Liver (tissue), 9 donors: ENCODE measurements around the gene SMAD1. TPM values are rescaled to one million over a fixed set of nuclear protein-coding genes. Genes with fewer than 3 reads are reported as not detected.

ENCODE experiments used
- DNase-seq: peaks from one replicate; pipeline ENCODE4 v3.0.0-alpha.2; 2017; ENCODE audit warnings: low spot score
- H3K27ac ChIP-seq, 2 donors: one replicate each; pipeline ENCODE4 v1.7.0; 2013; ENCODE audit warnings: inconsistent platforms in 2 of 2, low read length in 2 of 2, control low read depth in 1 of 2, low read depth in 1 of 2, mild to moderate bottlenecking in 1 of 2
- H3K27me3 ChIP-seq, 4 donors: one replicate each; pipeline versions ENCODE4 v1.6.1 to v1.7.0; 2013; ENCODE audit warnings: low read length in 3 of 4, inconsistent platforms in 1 of 4, mild to moderate bottlenecking in 1 of 4, moderate library complexity in 1 of 4; ENCODE audit not compliant: control insufficient read depth in 4 of 4, insufficient read depth in 4 of 4
- H3K36me3 ChIP-seq, 4 donors: one replicate each; pipeline versions ENCODE4 v1.6.1 to v1.7.0; 2013; ENCODE audit warnings: low read length in 3 of 4, mild to moderate bottlenecking in 3 of 4, low read depth in 1 of 4, moderate library complexity in 1 of 4; ENCODE audit not compliant: control insufficient read depth in 4 of 4, insufficient read depth in 3 of 4
- H3K4me1 ChIP-seq, 4 donors: one replicate each; pipeline versions ENCODE4 v1.6.1 to v1.7.0; 2013; ENCODE audit warnings: low read length in 3 of 4, mild to moderate bottlenecking in 3 of 4, moderate library complexity in 1 of 4; ENCODE audit not compliant: control insufficient read depth in 4 of 4, insufficient read depth in 4 of 4
- H3K4me3 ChIP-seq, 3 donors: one replicate each; pipeline versions ENCODE4 v1.6.1 to v1.7.0; 2013; ENCODE audit warnings: low read length in 3 of 3, control low read depth in 1 of 3, low read depth in 1 of 3, mild to moderate bottlenecking in 1 of 3
- H3K9ac ChIP-seq, 2 donors: one replicate each; pipeline ENCODE4 v1.7.0; 2013; ENCODE audit warnings: low read length in 2 of 2, mild to moderate bottlenecking in 2 of 2, moderate library complexity in 2 of 2, control low read depth in 1 of 2, low read depth in 1 of 2
- H3K9me3 ChIP-seq, 4 donors: one replicate each; pipeline versions ENCODE4 v1.6.1 to v1.7.0; 2013; ENCODE audit warnings: low read length in 3 of 4; ENCODE audit not compliant: control insufficient read depth in 4 of 4
- EGR1 ChIP-seq, 2 donors: IDR thresholded peaks; 2 replicates each; pipeline ENCODE4 v1.6.1; 2016 to 2018; ENCODE audit warnings: antibody characterized with exemption in 2 of 2, low read depth in 2 of 2
- FOXA1 ChIP-seq: IDR thresholded peaks from 2 replicates; pipeline ENCODE4 v1.6.1; 2016; ENCODE audit warnings: antibody characterized with exemption
- FOXA2 ChIP-seq: IDR thresholded peaks from 2 replicates; pipeline ENCODE4 v1.6.1; 2016; ENCODE audit warnings: antibody characterized with exemption
- HNF4A ChIP-seq, 2 donors: conservative IDR thresholded peaks; 2 replicates each; pipeline ENCODE4 v1.6.1; 2016; ENCODE audit warnings: antibody characterized with exemption in 2 of 2, mild to moderate bottlenecking in 2 of 2
- HNF4G ChIP-seq: IDR thresholded peaks from 2 replicates; pipeline ENCODE4 v1.6.1; 2016; ENCODE audit warnings: antibody characterized with exemption
- JUND ChIP-seq, 2 donors: IDR thresholded peaks; 2 replicates each; pipeline ENCODE4 v1.6.1; 2016; ENCODE audit warnings: antibody characterized with exemption in 2 of 2
- MAX ChIP-seq: IDR thresholded peaks from 2 replicates; pipeline ENCODE4 v1.6.1; 2016; ENCODE audit warnings: antibody characterized with exemption
- RAD21 ChIP-seq, 2 donors: IDR thresholded peaks; 2 replicates each; pipeline ENCODE4 v1.6.1; 2016; ENCODE audit warnings: antibody characterized with exemption in 2 of 2, mild to moderate bottlenecking in 2 of 2
- REST ChIP-seq: IDR thresholded peaks from 2 replicates; pipeline ENCODE4 v1.6.1; 2016; ENCODE audit warnings: antibody characterized with exemption, mild to moderate bottlenecking
- RXRA ChIP-seq, 2 donors: IDR thresholded peaks; 2 replicates each; pipeline ENCODE4 v1.6.1; 2017 to 2018; ENCODE audit warnings: antibody characterized with exemption in 2 of 2, mild to moderate bottlenecking in 1 of 2
- SP1 ChIP-seq: IDR thresholded peaks from 2 replicates; pipeline ENCODE4 v1.6.1; 2018; ENCODE audit warnings: antibody characterized with exemption, mild to moderate bottlenecking
- TAF1 ChIP-seq: conservative IDR thresholded peaks from 2 replicates; pipeline ENCODE4 v1.6.1; 2016; ENCODE audit warnings: antibody characterized with exemption, mild to moderate bottlenecking
- YY1 ChIP-seq: IDR thresholded peaks from 2 replicates; pipeline ENCODE4 v1.6.1; 2016; ENCODE audit warnings: antibody characterized with exemption, mild to moderate bottlenecking
- WGBS: extraction: QIAGEN DNeasy Blood & Tissue Kit; methylation state at CpG from one replicate; pipeline ENCODE4 v1.1.7; 2013; 5-methylcytosine and 5-hydroxymethylcytosine counted together
- polyA plus RNA-seq, 2 donors: library from polyadenylated mRNA; stranded (reverse) in 1 of 2; unstranded in 1 of 2; fragments of 200-250 nt in 1 of 2; fragments of >200 nt in 1 of 2; fragmentation: Nextera tagmentation in 1 of 2; extraction: Ambion mirVana in 1 of 2; gene quantifications; one replicate each; pipeline versions ENCODE4 v1.2.1 to v1.2.3, GENCODE V29; 2013 to 2015
- total RNA-seq, 2 donors: library from RNA; depleted of rRNA; stranded (reverse); fragments of >200 nt; gene quantifications; one replicate each; pipeline ENCODE4 v1.2.3, GENCODE V29; 2014
- TF ChIP-seq, protein P1 (sequence below): fragments of 150-350 bp; IDR thresholded peaks from 2 replicates; pipeline ENCODE4 v1.5.1; 2017; ENCODE audit warnings: improper control_type of control experiment, low read depth, low read length; ENCODE audit not compliant: missing input control
- TF ChIP-seq, protein P2 (sequence below): IDR thresholded peaks from 2 replicates; pipeline ENCODE4 v1.6.1; 2016; ENCODE audit warnings: antibody characterized with exemption
- TF ChIP-seq, protein P3 (sequence below): IDR thresholded peaks from 2 replicates; pipeline ENCODE4 v1.6.1; 2016; ENCODE audit warnings: antibody characterized with exemption
- donor health status: healthy.
- donor health status: healthy.
- donor health status: healthy.
- donor health status: healthy.
- donor health status: healthy.

Gene SMAD1
- total and polyA plus RNA-seq, 4 donors: 6.3 to 43.8 (median 14.6) TPM

GRCh38 chr4:145513020-145513621, 31.5 kb downstream of the SMAD1 start:
- TF ChIP-seq SP1: no peak
- no peak for TF ChIP-seq RXRA (IDR thresholded peaks at IDR 0.05)
- no peak for TF ChIP-seq JUND (IDR thresholded peaks at IDR 0.05)
- TF ChIP-seq HNF4A (conservative IDR thresholded peaks at IDR 0.05): no peak
- TF ChIP-seq, protein P1, sequence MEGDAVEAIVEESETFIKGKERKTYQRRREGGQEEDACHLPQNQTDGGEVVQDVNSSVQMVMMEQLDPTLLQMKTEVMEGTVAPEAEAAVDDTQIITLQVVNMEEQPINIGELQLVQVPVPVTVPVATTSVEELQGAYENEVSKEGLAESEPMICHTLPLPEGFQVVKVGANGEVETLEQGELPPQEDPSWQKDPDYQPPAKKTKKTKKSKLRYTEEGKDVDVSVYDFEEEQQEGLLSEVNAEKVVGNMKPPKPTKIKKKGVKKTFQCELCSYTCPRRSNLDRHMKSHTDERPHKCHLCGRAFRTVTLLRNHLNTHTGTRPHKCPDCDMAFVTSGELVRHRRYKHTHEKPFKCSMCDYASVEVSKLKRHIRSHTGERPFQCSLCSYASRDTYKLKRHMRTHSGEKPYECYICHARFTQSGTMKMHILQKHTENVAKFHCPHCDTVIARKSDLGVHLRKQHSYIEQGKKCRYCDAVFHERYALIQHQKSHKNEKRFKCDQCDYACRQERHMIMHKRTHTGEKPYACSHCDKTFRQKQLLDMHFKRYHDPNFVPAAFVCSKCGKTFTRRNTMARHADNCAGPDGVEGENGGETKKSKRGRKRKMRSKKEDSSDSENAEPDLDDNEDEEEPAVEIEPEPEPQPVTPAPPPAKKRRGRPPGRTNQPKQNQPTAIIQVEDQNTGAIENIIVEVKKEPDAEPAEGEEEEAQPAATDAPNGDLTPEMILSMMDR: no peak
- TF ChIP-seq MAX: no peak
- TF ChIP-seq, protein P2, sequence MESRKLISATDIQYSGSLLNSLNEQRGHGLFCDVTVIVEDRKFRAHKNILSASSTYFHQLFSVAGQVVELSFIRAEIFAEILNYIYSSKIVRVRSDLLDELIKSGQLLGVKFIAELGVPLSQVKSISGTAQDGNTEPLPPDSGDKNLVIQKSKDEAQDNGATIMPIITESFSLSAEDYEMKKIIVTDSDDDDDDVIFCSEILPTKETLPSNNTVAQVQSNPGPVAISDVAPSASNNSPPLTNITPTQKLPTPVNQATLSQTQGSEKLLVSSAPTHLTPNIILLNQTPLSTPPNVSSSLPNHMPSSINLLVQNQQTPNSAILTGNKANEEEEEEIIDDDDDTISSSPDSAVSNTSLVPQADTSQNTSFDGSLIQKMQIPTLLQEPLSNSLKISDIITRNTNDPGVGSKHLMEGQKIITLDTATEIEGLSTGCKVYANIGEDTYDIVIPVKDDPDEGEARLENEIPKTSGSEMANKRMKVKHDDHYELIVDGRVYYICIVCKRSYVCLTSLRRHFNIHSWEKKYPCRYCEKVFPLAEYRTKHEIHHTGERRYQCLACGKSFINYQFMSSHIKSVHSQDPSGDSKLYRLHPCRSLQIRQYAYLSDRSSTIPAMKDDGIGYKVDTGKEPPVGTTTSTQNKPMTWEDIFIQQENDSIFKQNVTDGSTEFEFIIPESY: no peak
- TF ChIP-seq FOXA2: no peak
- no peak for TF ChIP-seq EGR1 (IDR thresholded peaks at IDR 0.05; ENCODE audit: low read depth in 2 of 2)
- Histone ChIP-seq H3K9me3 (peaks cover 0 to 8% (median 3%) of the 10 kb centered on the region in 4 donors), H3K4me3 (no peak overlapping the region), H3K27ac (no peak overlapping the region), H3K27me3 (no peaks in the 10 kb centered on the region), H3K4me1 (peaks cover 5 to 14% (median 12%) of the 10 kb centered on the region in 4 donors), H3K36me3 (peaks cover 0 to 6% (median 1%) of the 10 kb centered on the region in 4 donors), H3K9ac (no peak overlapping the region)
- WGBS: 65% methylated on average over 4 of the region's 4 CpGs
- DNase-seq: no peak

GRCh38 chr4:145520172-145520571, 38.5 kb downstream of the SMAD1 start:
- Histone ChIP-seq H3K4me1 (peaks cover 0 to 2% (median under 1%) of the 10 kb centered on the region in 4 donors), H3K9me3 (no peaks in the 10 kb centered on the region), H3K36me3 (peaks cover 0 to 2% (median 0%) of the 10 kb centered on the region in 4 donors), H3K4me3 (no peak overlapping the region), H3K27ac (no peak overlapping the region), H3K27me3 (no peaks in the 10 kb centered on the region), H3K9ac (no peak overlapping the region)
- TF ChIP-seq YY1: no peak
- TF ChIP-seq FOXA1: no peak
- TF ChIP-seq RXRA (IDR thresholded peaks at IDR 0.05): no peak
- DNase-seq: no peak
- 96% methylated on average over 1 of the region's 1 CpG for WGBS

GRCh38 chr4:145521282-145521681, 39.6 kb downstream of the SMAD1 start:
- no peak for DNase-seq
- Histone ChIP-seq H3K27me3 (no peaks in the 10 kb centered on the region), H3K36me3 (peaks cover 0 to 2% (median 0%) of the 10 kb centered on the region in 4 donors), H3K27ac (no peak overlapping the region), H3K4me1 (peaks cover 0 to 6% (median 3%) of the 10 kb centered on the region in 4 donors), H3K9ac (no peak overlapping the region), H3K4me3 (no peak overlapping the region), H3K9me3 (no peaks in the 10 kb centered on the region)
- WGBS: 89% methylated on average over 2 of the region's 2 CpGs
- TF ChIP-seq REST: no peak
- TF ChIP-seq TAF1: no peak
- TF ChIP-seq JUND (IDR thresholded peaks at IDR 0.05): no peak
- TF ChIP-seq RXRA (IDR thresholded peaks at IDR 0.05): no peak
- no peak for TF ChIP-seq HNF4A (conservative IDR thresholded peaks at IDR 0.05)
- TF ChIP-seq FOXA2: no peak
- no peak for TF ChIP-seq HNF4G
- TF ChIP-seq, protein P3, sequence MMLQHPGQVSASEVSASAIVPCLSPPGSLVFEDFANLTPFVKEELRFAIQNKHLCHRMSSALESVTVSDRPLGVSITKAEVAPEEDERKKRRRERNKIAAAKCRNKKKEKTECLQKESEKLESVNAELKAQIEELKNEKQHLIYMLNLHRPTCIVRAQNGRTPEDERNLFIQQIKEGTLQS: no peak
- no peak for TF ChIP-seq RAD21 (IDR thresholded peaks at IDR 0.05)
- TF ChIP-seq, protein P1: no peak
- no peak for TF ChIP-seq FOXA1
- TF ChIP-seq YY1: no peak
- no peak for TF ChIP-seq SP1
- no peak for TF ChIP-seq MAX
